Neural cell (in vitro differentiated cells): ENCODE measurements around the gene PRIMPOL.

Experiments used
- EP300 ChIP-seq: fragments of 450-650 bp; conservative IDR thresholded peaks from 2 replicates; pipeline ENCODE4 v1.6.1; 2014; ENCODE audit warnings: antibody characterized with exemption, mild to moderate bottlenecking, moderate library complexity; ENCODE audit not compliant: poor library complexity, severe bottlenecking
- EZH2 ChIP-seq: fragments of 200-600, 300-800 bp; shearing (Covaris generic), sonication (generic); IDR thresholded peaks from 2 replicates; pipeline ENCODE4 v1.6.1; 2014; ENCODE audit warnings: antibody characterized with exemption, low read length, borderline replicate concordance, mild to moderate bottlenecking; ENCODE audit not compliant: insufficient read depth, poor library complexity, severe bottlenecking
- POLR2AphosphoS5 ChIP-seq: IDR thresholded peaks from 2 replicates; pipeline ENCODE4 v1.6.1; 2012
- SMC3 ChIP-seq: fragments of 450-650 bp; conservative IDR thresholded peaks from 2 replicates; pipeline ENCODE4 v1.6.1; 2014; ENCODE audit warnings: antibody characterized with exemption, mild to moderate bottlenecking, moderate library complexity; ENCODE audit not compliant: poor library complexity
- TF ChIP-seq, protein P1 (sequence below): fragments of 450-650 bp; IDR thresholded peaks from 2 replicates; pipeline ENCODE4 v1.5.1; 2014; ENCODE audit warnings: antibody characterized with exemption, mild to moderate bottlenecking, moderate library complexity; ENCODE audit not compliant: poor library complexity, severe bottlenecking

DNA sequence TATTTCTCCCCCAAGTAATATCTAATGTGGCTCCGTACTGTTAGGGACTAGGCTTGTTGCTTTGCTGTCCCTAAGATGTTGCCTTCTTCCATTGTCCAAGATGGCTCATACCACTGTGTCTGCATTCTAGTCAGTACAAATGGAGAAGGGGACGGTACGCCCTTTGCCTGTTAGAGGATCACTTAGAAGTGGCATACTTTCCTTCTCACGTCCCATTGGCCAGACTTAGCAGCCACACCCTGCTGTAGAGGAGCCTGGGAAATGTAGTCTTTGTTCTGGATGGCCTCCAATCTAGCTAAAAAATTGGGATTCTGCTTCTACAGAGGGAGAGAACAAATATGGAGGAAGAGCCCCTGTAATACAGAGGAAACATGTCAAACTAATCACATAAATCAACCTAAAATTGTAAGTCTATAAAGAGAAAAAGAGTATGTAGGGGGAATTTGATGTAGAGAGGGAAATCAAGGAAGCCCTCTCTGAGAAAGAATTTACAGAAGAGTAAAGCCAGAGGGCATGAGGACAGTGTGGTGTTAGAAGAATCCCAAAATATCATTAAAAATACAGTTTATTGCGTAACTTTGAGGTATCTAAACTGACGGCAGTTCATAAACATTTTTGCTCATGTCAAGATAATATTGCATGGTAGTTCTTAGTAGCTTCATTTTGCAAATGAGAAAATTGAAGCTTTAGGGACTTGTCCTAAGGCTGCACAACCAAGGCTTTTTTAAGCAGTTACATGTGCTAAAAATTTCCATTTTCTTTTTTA is 15.1 kb downstream of the PRIMPOL start:
- TF ChIP-seq, protein P1, sequence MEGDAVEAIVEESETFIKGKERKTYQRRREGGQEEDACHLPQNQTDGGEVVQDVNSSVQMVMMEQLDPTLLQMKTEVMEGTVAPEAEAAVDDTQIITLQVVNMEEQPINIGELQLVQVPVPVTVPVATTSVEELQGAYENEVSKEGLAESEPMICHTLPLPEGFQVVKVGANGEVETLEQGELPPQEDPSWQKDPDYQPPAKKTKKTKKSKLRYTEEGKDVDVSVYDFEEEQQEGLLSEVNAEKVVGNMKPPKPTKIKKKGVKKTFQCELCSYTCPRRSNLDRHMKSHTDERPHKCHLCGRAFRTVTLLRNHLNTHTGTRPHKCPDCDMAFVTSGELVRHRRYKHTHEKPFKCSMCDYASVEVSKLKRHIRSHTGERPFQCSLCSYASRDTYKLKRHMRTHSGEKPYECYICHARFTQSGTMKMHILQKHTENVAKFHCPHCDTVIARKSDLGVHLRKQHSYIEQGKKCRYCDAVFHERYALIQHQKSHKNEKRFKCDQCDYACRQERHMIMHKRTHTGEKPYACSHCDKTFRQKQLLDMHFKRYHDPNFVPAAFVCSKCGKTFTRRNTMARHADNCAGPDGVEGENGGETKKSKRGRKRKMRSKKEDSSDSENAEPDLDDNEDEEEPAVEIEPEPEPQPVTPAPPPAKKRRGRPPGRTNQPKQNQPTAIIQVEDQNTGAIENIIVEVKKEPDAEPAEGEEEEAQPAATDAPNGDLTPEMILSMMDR = no peak
- TF ChIP-seq POLR2AphosphoS5 (no peak), SMC3 (no peak), EP300 (no peak), EZH2 (no peak)
